ENCODE results near the gene SMNDC1.

DNA sequence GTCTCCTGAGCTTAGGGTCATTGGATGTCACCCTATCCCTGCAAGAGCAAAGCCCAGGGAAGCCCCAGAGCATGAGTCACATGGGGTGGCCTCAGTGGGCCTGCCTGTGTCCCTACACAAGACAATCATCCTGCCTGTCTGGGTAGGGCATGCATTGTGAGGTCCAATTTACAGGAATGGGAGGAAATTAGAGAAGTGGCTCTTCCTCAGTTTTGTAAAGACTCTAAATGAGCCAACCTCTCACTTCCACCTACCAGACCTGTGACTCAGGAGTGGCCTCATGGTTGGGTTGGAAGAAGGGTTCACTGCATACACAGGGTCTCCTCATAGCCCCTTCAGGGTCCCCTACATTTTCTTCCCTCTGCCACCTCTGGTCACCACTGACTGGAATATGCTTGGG, 43.6 kb upstream of the SMNDC1 start:
- TF ChIP-seq, protein P1, sequence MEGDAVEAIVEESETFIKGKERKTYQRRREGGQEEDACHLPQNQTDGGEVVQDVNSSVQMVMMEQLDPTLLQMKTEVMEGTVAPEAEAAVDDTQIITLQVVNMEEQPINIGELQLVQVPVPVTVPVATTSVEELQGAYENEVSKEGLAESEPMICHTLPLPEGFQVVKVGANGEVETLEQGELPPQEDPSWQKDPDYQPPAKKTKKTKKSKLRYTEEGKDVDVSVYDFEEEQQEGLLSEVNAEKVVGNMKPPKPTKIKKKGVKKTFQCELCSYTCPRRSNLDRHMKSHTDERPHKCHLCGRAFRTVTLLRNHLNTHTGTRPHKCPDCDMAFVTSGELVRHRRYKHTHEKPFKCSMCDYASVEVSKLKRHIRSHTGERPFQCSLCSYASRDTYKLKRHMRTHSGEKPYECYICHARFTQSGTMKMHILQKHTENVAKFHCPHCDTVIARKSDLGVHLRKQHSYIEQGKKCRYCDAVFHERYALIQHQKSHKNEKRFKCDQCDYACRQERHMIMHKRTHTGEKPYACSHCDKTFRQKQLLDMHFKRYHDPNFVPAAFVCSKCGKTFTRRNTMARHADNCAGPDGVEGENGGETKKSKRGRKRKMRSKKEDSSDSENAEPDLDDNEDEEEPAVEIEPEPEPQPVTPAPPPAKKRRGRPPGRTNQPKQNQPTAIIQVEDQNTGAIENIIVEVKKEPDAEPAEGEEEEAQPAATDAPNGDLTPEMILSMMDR (conservative IDR thresholded peaks at IDR 0.05; ENCODE audit: low read depth, low read length), result no peak
- no peak for TF ChIP-seq EZH2 (IDR thresholded peaks at IDR 0.05; ENCODE audit: borderline replicate concordance, low read depth, low read length, poor library complexity, severe bottlenecking)

Data from A673 (cell line).